BLaER1 (cell line): Measurements from ENCODE around the gene ZNF497.

ENCODE experiments used
- H3K27ac ChIP-seq: shearing (Covaris generic); formaldehyde crosslinking; 2 replicates; pipeline ENCODE4 v1.8.1; 2022
- H3K27me3 ChIP-seq: shearing (Covaris generic); formaldehyde crosslinking; 2 replicates; pipeline ENCODE4 v1.8.1; 2022
- H3K36me3 ChIP-seq: shearing (Covaris generic); formaldehyde crosslinking; 2 replicates; pipeline ENCODE4 v1.8.1; 2022
- H3K4me1 ChIP-seq: shearing (Covaris generic); formaldehyde crosslinking; 2 replicates; pipeline ENCODE4 v1.8.1; 2022
- H3K4me2 ChIP-seq: shearing (Covaris generic); formaldehyde crosslinking; 2 replicates; pipeline ENCODE4 v1.8.1; 2022
- H3K4me3 ChIP-seq: shearing (Covaris generic); formaldehyde crosslinking; 2 replicates; pipeline ENCODE4 v1.8.1; 2022
- H3K9ac ChIP-seq: shearing (Covaris generic); formaldehyde crosslinking; 2 replicates; pipeline ENCODE4 v1.8.1; 2022
- H3K9me3 ChIP-seq: shearing (Covaris generic); formaldehyde crosslinking; 2 replicates; pipeline ENCODE4 v1.8.1; 2022
- H4K20me1 ChIP-seq: shearing (Covaris generic); formaldehyde crosslinking; 2 replicates; pipeline ENCODE4 v1.8.1; 2022
- Cebpa-rat ChIP-seq: shearing (Covaris generic); IDR thresholded peaks from 2 replicates; pipeline ENCODE4 v1.8.1; 2022

ZNF497 gene

DNA sequence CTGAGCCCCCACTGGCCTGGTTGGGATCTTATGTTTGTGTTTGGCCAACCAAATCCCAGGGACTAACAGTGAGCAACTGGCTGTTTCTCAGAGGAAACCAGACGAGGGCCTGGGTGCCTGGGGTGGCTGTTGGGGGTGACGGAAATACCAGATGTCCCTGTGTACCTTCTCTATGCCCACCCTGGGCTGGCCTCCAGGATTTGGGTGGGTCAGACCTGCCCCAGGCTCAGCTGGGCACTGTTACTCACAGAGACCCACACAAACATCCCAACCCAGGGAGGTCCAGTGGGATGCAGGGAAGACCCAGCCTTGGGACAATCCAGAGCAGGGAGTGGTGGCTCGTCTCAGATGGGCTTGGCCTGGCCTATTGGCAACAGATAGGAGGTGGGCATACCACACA is 26.9 kb downstream of the ZNF497 start:
- H4K20me1 ChIP-seq = peaks cover 7% of the 10 kb centered on the region; the same call in 1 of the 2 replicates
- no peaks in the 10 kb centered on the region for H3K27me3 ChIP-seq
- H3K4me1 ChIP-seq = peaks cover 14% of the 10 kb centered on the region
- H3K9ac ChIP-seq = no peak overlapping the region
- H3K36me3 ChIP-seq = peaks cover 57% of the 10 kb centered on the region
- no peak overlapping the region for H3K27ac ChIP-seq
- H3K9me3 ChIP-seq = peaks cover 12% of the 10 kb centered on the region
- no peak overlapping the region for H3K4me2 ChIP-seq
- no peak overlapping the region for H3K4me3 ChIP-seq
- TF ChIP-seq Cebpa-rat = no peak

DNA sequence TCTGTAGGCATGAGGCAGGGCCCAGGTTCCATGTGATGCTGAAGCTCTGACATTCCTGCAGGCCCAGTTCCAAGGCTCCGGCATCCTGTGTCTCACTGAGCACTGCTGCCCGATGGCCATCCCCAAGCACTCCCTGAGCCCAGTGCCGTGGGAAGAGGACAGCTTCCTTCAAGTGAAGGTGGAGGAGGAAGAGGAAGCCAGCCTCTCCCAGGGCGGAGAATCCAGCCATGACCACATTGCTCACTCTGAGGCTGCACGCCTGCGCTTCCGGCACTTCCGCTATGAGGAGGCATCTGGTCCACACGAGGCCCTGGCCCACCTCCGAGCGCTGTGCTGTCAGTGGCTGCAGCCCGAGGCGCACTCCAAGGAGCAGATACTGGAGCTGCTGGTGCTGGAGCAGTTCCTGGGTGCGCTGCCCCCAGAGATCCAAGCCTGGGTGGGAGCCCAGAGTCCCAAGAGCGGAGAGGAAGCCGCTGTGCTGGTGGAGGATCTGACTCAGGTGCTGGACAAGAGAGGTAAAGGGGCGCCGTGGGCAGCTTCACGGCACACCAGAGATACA is 27.8 kb downstream of the ZNF497 start:
- peaks cover 52% of the 10 kb centered on the region for H3K36me3 ChIP-seq
- H4K20me1 ChIP-seq = peaks cover 7% of the 10 kb centered on the region; the same call in 1 of the 2 replicates
- peaks cover 12% of the 10 kb centered on the region for H3K9me3 ChIP-seq
- no peak overlapping the region for H3K4me3 ChIP-seq
- TF ChIP-seq Cebpa-rat = no peak
- H3K27me3 ChIP-seq = no peaks in the 10 kb centered on the region
- no peak overlapping the region for H3K9ac ChIP-seq
- H3K4me2 ChIP-seq = no peak overlapping the region
- H3K4me1 ChIP-seq = peaks cover 8% of the 10 kb centered on the region
- no peak overlapping the region for H3K27ac ChIP-seq

DNA sequence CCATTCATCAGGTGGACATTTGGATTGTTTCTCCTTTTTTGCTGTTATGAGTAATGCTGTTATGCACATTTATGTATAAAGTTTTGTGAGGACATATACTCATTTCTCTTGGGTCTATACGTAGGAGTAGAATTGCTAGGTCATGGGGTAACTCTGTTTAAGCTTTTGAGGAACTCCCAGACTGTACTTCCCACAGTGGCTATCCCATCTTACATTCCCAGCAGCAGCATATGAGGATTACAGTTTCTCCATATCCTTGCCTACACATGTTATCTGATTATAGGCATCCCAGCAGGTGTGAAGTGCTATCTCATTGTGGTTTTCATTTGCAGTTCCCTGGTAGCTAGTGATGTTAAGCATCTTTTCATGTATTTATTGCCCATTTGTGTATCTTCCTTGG is 29.9 kb downstream of the ZNF497 start:
- H3K9ac ChIP-seq = no peak overlapping the region
- peaks cover 18% of the 10 kb centered on the region; the same call in 1 of the 2 replicates for H4K20me1 ChIP-seq
- no peak overlapping the region for H3K27ac ChIP-seq
- no peak for TF ChIP-seq Cebpa-rat
- no peaks in the 10 kb centered on the region for H3K9me3 ChIP-seq
- no peak overlapping the region for H3K4me2 ChIP-seq
- peaks cover 23% of the 10 kb centered on the region for H3K4me1 ChIP-seq
- H3K4me3 ChIP-seq = no peak overlapping the region
- H3K36me3 ChIP-seq = peaks cover 31% of the 10 kb centered on the region
- no peaks in the 10 kb centered on the region for H3K27me3 ChIP-seq

DNA sequence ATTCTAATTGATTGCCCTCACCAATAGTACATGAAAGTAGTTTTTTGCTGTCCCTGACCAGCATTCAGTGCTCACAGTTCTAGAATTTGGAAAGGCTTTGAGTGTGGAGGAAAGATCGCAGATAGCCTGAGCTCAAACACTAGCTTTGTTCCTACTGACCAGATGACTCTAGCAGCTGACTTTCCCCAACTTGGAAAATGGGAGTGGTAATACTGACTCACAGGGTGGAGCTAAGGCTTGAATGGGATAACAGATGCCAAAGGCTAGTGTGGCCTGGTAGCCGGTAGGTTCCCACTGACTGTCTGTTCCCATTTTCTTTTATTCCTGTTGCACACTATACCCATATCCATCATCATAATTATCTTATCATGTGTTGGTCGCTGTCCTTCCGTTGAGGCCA is 32.1 kb downstream of the ZNF497 start:
- no peak overlapping the region for H3K27ac ChIP-seq

DNA sequence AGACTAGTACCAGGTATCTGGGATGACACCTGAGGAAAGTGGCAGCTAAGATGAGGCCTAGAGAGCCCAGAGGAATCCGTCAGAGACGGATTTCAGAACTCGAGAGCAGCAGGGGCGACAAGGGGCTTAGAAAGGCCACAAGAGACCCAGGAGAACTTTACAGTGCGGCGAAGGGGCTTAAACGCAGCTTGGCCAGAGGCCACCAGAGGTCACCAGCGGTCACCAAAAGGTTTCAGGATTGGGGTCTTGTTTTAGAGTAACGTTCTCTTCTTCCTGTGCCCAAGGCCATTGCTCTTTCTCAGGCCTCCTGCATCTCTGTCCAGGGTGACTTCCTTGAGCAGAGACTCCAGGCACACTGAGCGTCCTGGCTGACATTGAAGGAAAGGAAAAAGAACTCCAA is 33.6 kb downstream of the ZNF497 start:
- Histone ChIP-seq H3K36me3 (0 out of 2 replicates have a peak, but pooled peaks cover 4% of the 10 kb centered on the region), H3K9me3 (no peaks in the 10 kb centered on the region), H4K20me1 (peaks cover 11% of the 10 kb centered on the region; the same call in 1 of the 2 replicates), H3K4me2 (peak overlapping the region; percentile 95), H3K27me3 (no peaks in the 10 kb centered on the region), H3K27ac (no peak overlapping the region), H3K4me3 (no peak overlapping the region), H3K4me1 (peaks cover 38% of the 10 kb centered on the region), H3K9ac (peak overlapping the region; percentile 48; the same call in 1 of the 2 replicates)
- TF ChIP-seq Cebpa-rat = no peak

More for the DNA sequence above, 32.1 kb downstream of the ZNF497 start:
- H3K9ac ChIP-seq = no peak overlapping the region
- peaks cover 12% of the 10 kb centered on the region for H3K36me3 ChIP-seq
- H3K27me3 ChIP-seq = no peaks in the 10 kb centered on the region
- H3K4me2 ChIP-seq = no peak overlapping the region
- no peak for TF ChIP-seq Cebpa-rat
- peaks cover 33% of the 10 kb centered on the region for H3K4me1 ChIP-seq
- no peak overlapping the region for H3K4me3 ChIP-seq
- H3K9me3 ChIP-seq = no peaks in the 10 kb centered on the region
- H4K20me1 ChIP-seq = peaks cover 11% of the 10 kb centered on the region; the same call in 1 of the 2 replicates

DNA sequence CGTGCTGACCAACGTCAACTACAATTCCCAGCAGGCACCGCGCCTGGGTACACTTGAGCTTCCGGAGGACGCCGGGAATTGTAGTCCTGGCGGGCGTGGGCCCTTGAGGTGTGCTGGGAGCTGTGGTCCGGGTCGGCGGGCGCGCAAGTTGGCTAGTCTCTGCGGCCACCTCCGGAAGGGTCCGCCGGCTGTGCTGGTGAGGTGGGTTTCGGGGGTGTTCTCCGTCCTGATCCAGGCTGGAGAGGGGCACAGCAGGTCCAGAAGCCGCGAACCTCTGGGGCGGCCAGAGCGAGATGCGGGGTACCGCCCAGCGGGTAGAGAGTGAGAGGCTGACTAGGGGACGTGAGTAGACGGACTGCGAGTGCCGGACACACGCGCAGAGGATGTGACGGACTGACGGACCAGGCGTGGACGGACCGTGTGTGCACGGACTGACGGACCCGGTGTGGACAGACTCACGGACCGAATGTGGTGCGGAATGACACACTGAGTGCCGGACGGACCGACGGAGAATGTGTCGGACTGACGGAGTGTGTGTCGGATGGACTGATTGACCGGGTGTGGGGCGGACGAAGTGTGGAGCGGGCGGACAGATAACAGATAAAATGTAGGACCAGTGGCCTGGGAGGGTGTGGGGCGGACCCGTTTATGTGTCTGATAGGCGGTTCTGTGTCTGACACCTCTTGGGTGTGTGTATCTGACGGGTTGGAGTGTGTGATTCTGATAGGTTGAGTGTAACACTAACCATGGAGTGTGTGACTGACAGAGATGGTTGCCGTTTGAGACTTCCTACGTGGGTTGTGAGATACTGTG is 35.4 kb downstream of the ZNF497 start, which contains the start of gene ZSCAN22:
Gene ZSCAN22 (plus strand): TSS at position 81 of the 813 bp plus-strand sequence. CDS start 7,809 bp downstream, outside the sequence.
- H3K4me1 ChIP-seq = peaks cover 38% of the 10 kb centered on the region
- peak within 1 kb of the TSS; percentile 92 for H3K4me3 ChIP-seq
- no peaks in the 10 kb centered on the region for H3K9me3 ChIP-seq
- H3K27ac ChIP-seq = peak within 1 kb of the TSS; percentile 75
- H3K36me3 ChIP-seq = peaks cover 15% of the 10 kb centered on the region
- TF ChIP-seq Cebpa-rat = no peak
- peak within 1 kb of the TSS; percentile 95 for H3K4me2 ChIP-seq
- peaks cover 24% of the 10 kb centered on the region for H4K20me1 ChIP-seq
- H3K9ac ChIP-seq = peak within 1 kb of the TSS; percentile 82
- H3K27me3 ChIP-seq = no peaks in the 10 kb centered on the region

DNA sequence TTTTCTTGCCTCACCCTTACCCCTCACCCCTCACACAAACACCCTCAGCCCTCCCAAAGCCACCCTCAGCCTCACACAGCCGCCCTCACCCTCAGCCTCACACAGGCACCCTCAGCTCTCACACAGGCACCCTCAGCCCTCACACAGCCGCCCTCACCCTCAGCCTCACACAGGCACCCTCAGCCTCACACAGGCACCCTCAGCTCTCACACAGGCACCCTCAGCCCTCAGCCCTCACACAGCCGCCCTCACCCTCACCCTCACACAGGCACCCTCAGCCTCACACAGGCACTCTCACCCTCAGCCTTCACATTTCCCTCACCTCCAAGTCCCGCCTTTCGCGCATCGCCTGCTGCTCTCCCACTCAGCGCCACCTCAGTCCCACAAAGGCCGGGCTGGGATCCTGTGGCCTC is 36.0 kb downstream of the ZNF497 start:
- peak overlapping the region; percentile 82 for H3K9ac ChIP-seq
- H3K36me3 ChIP-seq = peaks cover 20% of the 10 kb centered on the region
- no peak for TF ChIP-seq Cebpa-rat
- H4K20me1 ChIP-seq = peaks cover 30% of the 10 kb centered on the region
- H3K4me3 ChIP-seq = peak overlapping the region; percentile 92
- H3K4me2 ChIP-seq = peak overlapping the region; percentile 95
- no peaks in the 10 kb centered on the region for H3K27me3 ChIP-seq
- H3K4me1 ChIP-seq = peaks cover 38% of the 10 kb centered on the region
- H3K9me3 ChIP-seq = no peaks in the 10 kb centered on the region
- peak overlapping the region; percentile 75 for H3K27ac ChIP-seq

DNA sequence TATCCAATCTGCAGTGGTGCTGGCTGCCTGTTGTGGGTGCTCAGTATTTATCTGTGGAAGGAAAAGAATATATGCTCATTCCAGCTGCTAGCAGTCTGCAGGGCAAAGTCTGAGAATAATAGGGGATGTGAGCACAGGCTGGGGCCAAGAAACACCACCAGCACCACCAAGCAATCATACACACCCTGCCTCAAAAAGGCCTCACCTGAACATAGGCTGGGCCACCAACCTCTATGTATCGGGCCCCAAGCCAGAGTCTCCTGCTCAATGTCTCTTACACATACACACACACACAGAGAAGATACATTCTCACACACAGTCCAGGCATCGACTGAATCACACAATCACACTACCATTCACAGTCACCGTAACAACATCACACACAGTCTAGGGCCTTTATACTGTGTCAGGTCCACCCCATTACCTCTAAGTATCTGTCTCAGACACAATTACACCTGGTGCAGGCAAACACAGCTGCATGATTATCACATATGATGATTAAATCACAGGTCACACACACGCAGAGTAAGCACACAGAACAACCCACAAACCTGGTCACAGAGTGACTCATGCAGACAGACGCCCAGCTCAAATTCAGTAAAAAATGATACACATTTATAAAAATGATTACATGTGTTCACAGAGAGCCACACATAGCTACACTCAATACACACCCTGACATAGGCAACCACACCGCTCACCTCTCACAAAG is 37.1 kb downstream of the ZNF497 start:
- peaks cover 20% of the 10 kb centered on the region for H3K36me3 ChIP-seq
- peaks cover 38% of the 10 kb centered on the region for H3K4me1 ChIP-seq
- H3K9ac ChIP-seq = peak overlapping the region; percentile 82
- peak overlapping the region; percentile 92 for H3K4me3 ChIP-seq
- H3K4me2 ChIP-seq = peak overlapping the region; percentile 95
- H3K27ac ChIP-seq = peak overlapping the region; percentile 75; the same call in 1 of the 2 replicates
- H4K20me1 ChIP-seq = peaks cover 36% of the 10 kb centered on the region
- no peaks in the 10 kb centered on the region for H3K27me3 ChIP-seq
- TF ChIP-seq Cebpa-rat = no peak
- H3K9me3 ChIP-seq = no peaks in the 10 kb centered on the region

DNA sequence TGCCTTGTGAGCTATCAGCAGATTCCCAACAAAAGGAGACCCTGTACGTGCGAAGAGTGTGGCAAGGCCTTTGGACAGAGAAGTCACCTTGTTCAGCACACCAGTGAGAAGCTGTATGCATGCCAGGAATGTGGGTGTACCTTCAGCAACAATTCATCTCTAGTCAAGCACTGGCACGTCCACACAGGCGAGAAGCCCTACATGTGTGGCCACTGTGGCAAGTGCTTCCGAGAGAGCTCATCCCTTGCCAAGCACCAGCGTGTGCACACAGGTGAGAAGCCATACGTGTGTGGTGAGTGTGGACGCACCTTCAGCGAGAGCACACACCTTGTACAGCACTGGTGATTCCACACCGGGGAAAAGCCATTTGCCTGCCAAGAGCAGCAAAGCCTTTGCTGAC is 43.3 kb downstream of the ZNF497 start:
- H3K4me2 ChIP-seq = no peak overlapping the region
- H3K27me3 ChIP-seq = no peaks in the 10 kb centered on the region
- peaks cover 87% of the 10 kb centered on the region for H4K20me1 ChIP-seq
- H3K9me3 ChIP-seq = no peaks in the 10 kb centered on the region
- no peak for TF ChIP-seq Cebpa-rat
- H3K9ac ChIP-seq = no peak overlapping the region
- no peak overlapping the region for H3K4me3 ChIP-seq
- no peak overlapping the region for H3K27ac ChIP-seq
- H3K36me3 ChIP-seq = peaks cover 60% of the 10 kb centered on the region
- no peaks in the 10 kb centered on the region for H3K4me1 ChIP-seq
